Keratinocyte (primary cell): ENCODE results near the gene GREB1. TPM values are rescaled to one million over a fixed set of nuclear protein-coding genes. Genes with fewer than 3 reads are reported as not detected.

ENCODE experiments used
- DNase-seq: peaks from one replicate; pipeline ENCODE4 v3.0.0-alpha.2; 2011; ENCODE audit warnings: low read depth, missing footprints, low spot score
- FAIRE-seq: peaks from 2 replicates; lab custom pipeline; 2011; peaks lifted over from hg19 to GRCh38; lab: Jason Lieb, UNC
- H2AFZ ChIP-seq: 2 replicates; pipeline ENCODE4 v1.6.0; 2012; ENCODE audit warnings: low read length, control low read depth, inconsistent platforms; ENCODE audit not compliant: control insufficient read depth
- H3K27ac ChIP-seq: 2 replicates; pipeline ENCODE4 v1.5.1; 2011; ENCODE audit warnings: low read length; ENCODE audit not compliant: control insufficient read depth, insufficient read depth
- H3K27me3 ChIP-seq: 3 replicates; pipeline ENCODE4 v1.6.0; 2011; ENCODE audit warnings: low read length; ENCODE audit not compliant: control insufficient read depth, insufficient read depth; ENCODE audit errors: extremely low read depth
- H3K36me3 ChIP-seq, 2 experiments: 2 replicates in 1 of 2; 3 replicates in 1 of 2; pipeline ENCODE4 v1.5.1; 2011; ENCODE audit warnings: low read length in 2 of 2, mild to moderate bottlenecking in 1 of 2; ENCODE audit not compliant: control insufficient read depth in 2 of 2, insufficient read depth in 2 of 2; ENCODE audit errors: extremely low read depth in 1 of 2
- H3K4me1 ChIP-seq: 3 replicates; pipeline ENCODE4 v1.5.1; 2011; ENCODE audit warnings: low read length; ENCODE audit not compliant: control insufficient read depth, insufficient read depth; ENCODE audit errors: extremely low read depth
- H3K4me2 ChIP-seq: 3 replicates; pipeline ENCODE4 v1.6.0; 2011; ENCODE audit warnings: low read depth, low read length; ENCODE audit not compliant: control insufficient read depth, insufficient read depth; ENCODE audit errors: extremely low read depth
- H3K4me3 ChIP-seq, 3 experiments: fragments of 200-600 bp in 1 of 3; sonication (generic) in 1 of 3; 2 replicates in 2 of 3; 3 replicates in 1 of 3; pipeline ENCODE4 v1.5.1; 2011 to 2016; ENCODE audit warnings: low read length in 3 of 3, mild to moderate bottlenecking in 3 of 3, control low read depth in 2 of 3, inconsistent platforms in 1 of 3, low read depth in 1 of 3, mixed read lengths in 1 of 3, mixed run types in 1 of 3, moderate library complexity in 1 of 3; ENCODE audit not compliant: control insufficient read depth in 2 of 3, insufficient read depth in 2 of 3; ENCODE audit errors: extremely low read depth in 1 of 3
- H3K79me2 ChIP-seq: 2 replicates; pipeline ENCODE4 v1.6.0; 2012; ENCODE audit warnings: low read length; ENCODE audit not compliant: control insufficient read depth, insufficient read depth
- H3K9ac ChIP-seq: 3 replicates; pipeline ENCODE4 v1.6.0; 2011; ENCODE audit warnings: low read length; ENCODE audit not compliant: control insufficient read depth, insufficient read depth; ENCODE audit errors: extremely low read depth
- H3K9me1 ChIP-seq: 3 replicates; pipeline ENCODE4 v1.6.0; 2011; ENCODE audit warnings: low read length; ENCODE audit not compliant: control insufficient read depth, insufficient read depth; ENCODE audit errors: extremely low read depth
- H3K9me3 ChIP-seq: 2 replicates; pipeline ENCODE4 v1.5.1; 2012; ENCODE audit warnings: low read depth, low read length; ENCODE audit not compliant: control insufficient read depth
- H4K20me1 ChIP-seq: 3 replicates; pipeline ENCODE4 v1.6.0; 2011; ENCODE audit warnings: low read length; ENCODE audit not compliant: control insufficient read depth, insufficient read depth; ENCODE audit errors: extremely low read depth
- CTCF ChIP-seq, 3 experiments: IDR thresholded peaks in 1 of 3; conservative IDR thresholded peaks in 1 of 3; optimal IDR thresholded peaks in 1 of 3; 2 replicates in 2 of 3; 3 replicates in 1 of 3; pipeline versions ENCODE3 to v1.5.1; 2011; ENCODE audit warnings: low read length in 3 of 3, mild to moderate bottlenecking in 3 of 3, moderate library complexity in 2 of 3, control low read depth in 1 of 3, inconsistent platforms in 1 of 3; ENCODE audit not compliant: insufficient read depth in 2 of 3; ENCODE audit errors: extremely low read depth in 1 of 3
- EZH2 ChIP-seq: IDR thresholded peaks from one replicate; pipeline ENCODE4 v1.6.1; 2012; ENCODE audit warnings: inconsistent platforms, mild to moderate bottlenecking, low read length, moderate library complexity
- dilution Hi-C: fragments of 300-500 bp; cut with MboI; formaldehyde crosslinking; loops from one replicate; pipeline ENCODE4 v1.7.0; 2020; ENCODE audit warnings: low sequenced_read_pairs; ENCODE audit not compliant: extremely low pct_ligation_motif_present
- polyA plus RNA-seq, 5 experiments: library from polyadenylated mRNA; depleted of rRNA in 3 of 5; stranded (reverse) in 3 of 5; stranded (forward) in 1 of 5; unstranded in 1 of 5; fragments of >200 nt; gene quantifications; 1 replicate in 1 of 5; 2 replicates in 3 of 5; 3 replicates in 1 of 5; pipeline versions ENCODE4 v1.2.1 to v1.2.3, GENCODE V29; 2011 to 2012; ENCODE audit warnings: missing spikeins in 2 of 5, low read depth in 1 of 5, low replicate concordance in 1 of 5

The GREB1 gene
- polyA plus RNA-seq, 1 donor (not counting 4 experiments of a cell fraction or from before 2014, with no cell fraction given), result 0.13 TPM

GRCh38 chr2:11665028-11665427, 131.2 kb downstream of the GREB1 start:
- no peaks in the 10 kb centered on the region for H3K36me3 ChIP-seq
- no peak overlapping the region for H3K9ac ChIP-seq
- H3K9me3 ChIP-seq, result no peaks in the 10 kb centered on the region
- DNase-seq (no peak), FAIRE-seq (no peak)
- H2AFZ ChIP-seq, result no peak overlapping the region
- H3K27me3 ChIP-seq, result peaks cover 18% of the 10 kb centered on the region
- peaks cover 2% of the 10 kb centered on the region for H4K20me1 ChIP-seq
- no peak overlapping the region for H3K27ac ChIP-seq
- dilution Hi-C loops, result no loop called here
- TF ChIP-seq EZH2 (no peak), CTCF (optimal IDR thresholded peaks at IDR 0.05 in 1 of 3, IDR thresholded peaks at IDR 0.05 in 1 of 3, conservative IDR thresholded peaks at IDR 0.05 in 1 of 3; ENCODE audit: extremely low read depth in 1 of 3, insufficient read depth in 2 of 3, low read length in 3 of 3) (no peak)
- H3K4me3 ChIP-seq, result no peak overlapping the region
- no peak overlapping the region for H3K4me2 ChIP-seq
- no peaks in the 10 kb centered on the region for H3K9me1 ChIP-seq
- no peaks in the 10 kb centered on the region for H3K79me2 ChIP-seq
- H3K4me1 ChIP-seq, result no peaks in the 10 kb centered on the region

- H3K9me1 ChIP-seq, result no peaks in the 10 kb centered on the region
- no peaks in the 10 kb centered on the region for H3K4me1 ChIP-seq
- H3K9me3 ChIP-seq, result no peaks in the 10 kb centered on the region
- dilution Hi-C loops, result no loop called here
- H3K27ac ChIP-seq, result no peak overlapping the region
- no peak overlapping the region for H2AFZ ChIP-seq
- H3K27me3 ChIP-seq, result peaks cover 24% of the 10 kb centered on the region
- FAIRE-seq, result no peak
- H4K20me1 ChIP-seq, result peaks cover 2% of the 10 kb centered on the region
- TF ChIP-seq EZH2 (no peak), CTCF (optimal IDR thresholded peaks at IDR 0.05 in 1 of 3, IDR thresholded peaks at IDR 0.05 in 1 of 3, conservative IDR thresholded peaks at IDR 0.05 in 1 of 3; ENCODE audit: extremely low read depth in 1 of 3, insufficient read depth in 2 of 3, low read length in 3 of 3) (no peak)
- no peaks in the 10 kb centered on the region for H3K79me2 ChIP-seq
- no peaks in the 10 kb centered on the region for H3K36me3 ChIP-seq
- H3K4me2 ChIP-seq, result no peak overlapping the region
- H3K4me3 ChIP-seq, result no peak overlapping the region
- no peak overlapping the region for H3K9ac ChIP-seq
- DNase-seq, result no peak
These were observed 131.9 kb downstream of the GREB1 start for GRCh38 chr2:11665510-11666362.
